HG02840 (cell line): Measurements from ENCODE around the gene TTLL1.
"Not testable (repeated sequence)": the region's sequence is repeated elsewhere in the genome, so short reads cannot be mapped to it uniquely, and the experiment has no call there.

Experiments
- ATAC-seq: cut with Tn5 transposase; IDR thresholded peaks from one replicate; pipeline ENCODE4 v1.9.1; 2021; ENCODE audit warnings: mild to moderate bottlenecking, moderate library complexity, moderate number of reproducible peaks; ENCODE audit not compliant: unreplicated experiment, low FRiP score

Gene TTLL1

DNA sequence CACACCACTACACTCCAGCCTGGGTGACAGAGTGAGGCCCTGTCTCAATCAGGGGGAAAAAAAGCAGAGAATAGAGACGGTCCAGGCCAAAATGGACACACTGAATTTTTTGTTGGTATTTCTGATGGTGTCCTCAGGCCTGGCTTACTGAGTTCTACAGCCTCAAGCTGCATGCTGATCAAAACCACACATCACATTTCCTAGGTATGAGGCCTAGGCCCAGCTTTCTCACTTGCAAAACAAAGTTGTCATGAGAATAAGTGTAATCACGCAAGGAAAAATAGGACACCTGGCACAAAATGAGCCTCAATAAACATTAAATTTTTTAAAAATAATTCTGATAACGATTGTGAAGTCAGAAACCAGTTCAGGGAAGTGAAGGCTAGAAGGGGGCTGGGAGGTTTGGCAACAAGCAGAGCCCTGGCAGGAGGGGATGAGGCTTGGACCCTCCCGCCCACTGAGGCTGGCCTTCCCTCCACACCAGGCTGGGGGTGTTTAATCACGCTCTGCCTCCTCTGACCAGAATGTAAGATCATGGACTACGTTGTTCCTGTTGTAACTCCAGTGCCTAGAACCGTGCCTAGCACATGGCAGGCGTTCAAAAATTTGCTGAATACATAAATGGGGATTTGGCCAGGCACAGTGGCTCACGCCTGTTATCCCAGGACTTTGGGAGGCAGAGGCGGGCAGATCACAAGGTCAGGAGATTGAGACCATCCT lies 92.4 kb downstream of the TTLL1 start:
- no peak for ATAC-seq

DNA sequence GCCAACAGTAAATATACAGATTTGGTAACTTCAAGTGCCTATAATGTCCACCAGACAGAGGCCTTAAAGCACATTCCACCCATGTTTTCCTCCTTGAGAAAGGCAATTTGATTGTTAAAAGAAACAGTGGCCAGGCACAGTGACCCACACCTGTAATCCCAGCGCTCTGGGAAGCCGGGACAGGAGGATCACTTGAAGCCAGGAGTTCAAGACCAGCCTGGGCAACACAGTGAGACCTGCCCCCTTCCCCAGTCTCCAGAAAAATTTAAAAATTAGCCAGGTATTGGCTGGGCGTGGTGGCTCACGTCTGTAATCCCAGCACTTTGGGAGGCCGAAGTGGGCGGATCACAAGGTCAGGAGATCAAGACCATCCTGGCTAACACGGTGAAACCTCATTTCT lies 93.5 kb downstream of the TTLL1 start:
- not testable (repeated sequence) for ATAC-seq

DNA sequence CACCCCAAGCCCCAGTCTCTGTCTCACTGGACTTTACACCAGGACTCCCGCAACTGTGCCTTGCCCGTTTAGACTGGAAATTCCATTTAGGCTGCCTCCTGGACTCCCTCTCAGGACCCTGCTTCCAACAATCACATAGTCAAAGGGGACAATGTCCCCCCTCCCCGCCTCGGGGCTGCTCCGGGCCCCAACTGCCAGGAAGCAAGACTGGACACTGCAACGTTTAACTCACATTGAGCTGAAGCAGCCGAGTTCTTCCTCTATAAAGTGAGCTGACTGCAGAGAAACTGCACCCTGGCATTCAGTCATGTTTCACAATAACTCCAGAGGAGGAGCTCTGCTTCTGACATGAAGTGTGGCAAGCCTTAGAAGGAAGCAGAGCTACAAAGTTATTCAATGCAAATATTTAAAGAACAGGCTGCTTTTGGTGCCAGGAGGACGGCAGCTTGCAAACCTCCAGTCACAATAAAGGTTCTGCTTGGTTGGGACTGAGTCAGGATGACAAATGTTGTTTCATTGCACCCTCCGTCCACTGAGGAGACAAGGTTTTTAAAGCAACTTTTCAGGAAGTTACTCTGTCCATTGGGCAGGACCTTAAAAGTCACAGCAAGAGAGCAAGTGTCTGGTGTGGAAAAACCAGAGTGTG lies 94.2 kb downstream of the TTLL1 start:
- ATAC-seq: no peak

DNA sequence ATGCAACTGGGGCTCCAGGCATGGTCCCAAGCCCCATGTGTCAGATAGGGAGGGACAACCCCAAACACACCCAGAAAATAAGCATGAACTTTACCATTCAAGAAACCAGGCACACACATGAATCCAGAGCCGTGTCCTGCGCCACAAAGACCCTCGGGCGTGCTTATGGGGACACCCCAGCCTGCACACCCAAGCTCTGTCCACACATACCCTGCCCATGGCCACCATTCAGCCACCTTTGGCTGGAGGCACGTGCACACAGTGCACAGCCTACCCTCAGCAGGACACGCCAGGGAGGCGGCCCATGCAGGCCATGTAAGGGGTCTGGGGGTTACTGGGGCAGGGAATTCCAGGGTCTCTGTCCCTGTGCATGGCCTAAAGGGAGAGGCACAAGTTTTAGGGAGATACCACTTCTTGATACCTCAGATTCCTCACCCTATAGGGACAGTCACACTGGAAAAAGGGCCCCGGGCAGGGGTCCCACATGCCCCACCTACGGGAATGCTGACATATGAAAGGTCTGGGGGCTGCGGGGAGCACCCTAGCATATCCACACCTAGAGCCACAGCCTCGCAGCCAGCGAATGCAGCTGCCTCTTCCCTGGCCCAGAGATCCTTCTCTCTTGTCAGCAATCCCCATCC lies 94.8 kb downstream of the TTLL1 start:
- no peak for ATAC-seq

DNA sequence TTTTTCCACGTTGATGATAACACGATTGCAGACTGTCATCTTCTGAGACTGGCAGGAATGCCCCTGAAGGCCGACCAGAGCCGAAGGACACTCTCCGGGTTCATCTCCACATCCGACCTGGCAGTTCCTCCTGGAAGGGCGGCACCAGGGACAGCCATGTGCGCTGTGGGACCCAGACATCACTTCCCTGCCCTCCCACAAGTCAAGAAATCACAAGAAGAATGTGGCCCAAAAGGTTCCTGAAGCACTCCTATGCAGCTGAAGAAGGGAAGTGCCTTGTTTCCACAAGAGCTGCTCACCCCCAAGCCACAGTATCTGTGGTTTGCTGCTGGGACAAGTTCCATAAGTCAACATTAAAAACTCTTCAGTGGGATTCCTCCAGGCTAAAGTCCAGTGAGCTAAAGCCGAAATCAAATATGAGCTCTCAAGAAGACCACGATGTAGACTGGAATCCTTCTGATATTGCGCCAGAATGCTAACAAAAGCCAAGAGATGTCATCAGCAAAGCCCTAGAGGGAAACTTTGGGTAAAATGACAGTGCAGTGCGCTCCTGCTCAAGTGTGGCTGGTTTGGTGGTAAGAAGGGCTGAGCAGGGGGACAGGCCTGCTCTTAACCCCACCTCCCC lies 95.4 kb downstream of the TTLL1 start:
- ATAC-seq: no peak

DNA sequence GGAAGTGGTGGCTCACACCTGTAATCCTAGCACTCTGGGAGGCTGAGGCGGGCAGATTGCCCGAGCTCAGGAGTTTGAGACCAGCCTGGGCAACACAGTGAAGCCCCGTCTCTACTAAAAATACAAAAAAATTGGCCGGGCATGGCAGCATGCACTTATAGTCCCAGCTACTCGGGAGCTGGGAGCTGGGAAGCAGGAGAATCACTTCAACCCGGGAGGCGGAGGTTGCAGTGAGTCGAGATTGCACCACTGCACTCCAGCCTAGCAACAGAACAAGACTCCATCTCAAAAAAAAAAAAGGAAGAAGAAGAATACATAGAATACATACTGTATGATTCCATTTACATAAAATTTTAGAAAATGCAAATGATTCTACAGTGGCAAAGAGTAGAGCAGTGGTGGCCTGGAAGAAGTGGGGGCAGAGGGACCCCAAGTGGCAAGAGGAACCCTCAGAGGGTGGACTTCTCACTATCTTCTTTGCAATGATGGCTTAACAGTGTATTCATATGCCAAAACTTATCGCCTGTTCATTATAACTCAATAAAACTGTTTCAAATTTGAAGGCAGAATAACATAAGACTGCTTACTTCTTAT lies 96.2 kb downstream of the TTLL1 start:
- no peak for ATAC-seq

DNA sequence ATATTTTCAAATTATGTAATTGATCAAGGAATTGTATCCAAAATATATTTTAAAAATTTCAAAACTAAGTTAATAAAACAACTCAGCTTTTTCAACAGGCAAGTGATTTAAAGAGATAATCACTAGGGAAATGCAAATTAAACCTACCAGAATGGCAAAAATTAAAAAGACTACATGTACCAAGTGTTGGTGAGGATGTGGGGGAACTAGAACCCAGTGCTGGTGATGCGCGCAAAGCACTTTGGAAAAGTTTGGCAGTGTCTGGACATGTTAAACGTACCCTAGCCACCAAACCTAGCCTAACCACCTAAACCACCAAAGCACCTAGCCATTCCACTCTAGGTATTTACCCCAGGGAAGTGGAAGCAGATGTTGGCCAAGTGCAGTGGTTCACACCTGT lies 97.1 kb downstream of the TTLL1 start:
- ATAC-seq: no peak

DNA sequence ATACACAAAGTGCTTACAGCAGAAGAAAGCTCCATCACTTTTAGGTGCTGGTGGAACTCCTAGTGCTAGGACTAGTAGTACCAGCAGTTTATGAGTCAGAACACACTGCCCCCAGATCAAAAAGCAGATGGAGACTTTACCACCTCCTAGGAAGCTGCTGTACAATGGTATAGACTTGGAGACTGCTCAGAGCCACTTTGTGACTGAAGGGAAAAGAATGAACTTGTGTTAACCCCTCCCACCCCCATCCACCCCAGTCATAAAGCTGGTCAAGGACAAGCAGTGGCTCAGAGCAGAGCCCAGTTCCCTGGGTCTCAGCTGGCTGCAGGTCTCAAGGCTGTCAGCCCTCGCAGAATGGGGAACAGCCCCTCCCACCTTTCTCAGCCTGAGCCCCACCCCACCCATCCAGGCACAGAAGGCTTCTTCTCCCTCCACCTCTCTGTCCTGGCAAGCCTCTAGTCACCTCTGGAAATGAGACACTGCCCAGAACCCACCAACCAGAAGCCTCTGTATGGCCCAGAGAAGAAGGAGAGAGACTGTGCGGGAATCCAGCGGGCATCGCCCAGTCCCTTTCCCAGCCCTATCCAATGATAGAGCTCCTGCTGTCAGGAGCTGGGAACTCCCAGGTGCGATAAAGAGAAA lies 98.1 kb downstream of the TTLL1 start:
- no peak for ATAC-seq

DNA sequence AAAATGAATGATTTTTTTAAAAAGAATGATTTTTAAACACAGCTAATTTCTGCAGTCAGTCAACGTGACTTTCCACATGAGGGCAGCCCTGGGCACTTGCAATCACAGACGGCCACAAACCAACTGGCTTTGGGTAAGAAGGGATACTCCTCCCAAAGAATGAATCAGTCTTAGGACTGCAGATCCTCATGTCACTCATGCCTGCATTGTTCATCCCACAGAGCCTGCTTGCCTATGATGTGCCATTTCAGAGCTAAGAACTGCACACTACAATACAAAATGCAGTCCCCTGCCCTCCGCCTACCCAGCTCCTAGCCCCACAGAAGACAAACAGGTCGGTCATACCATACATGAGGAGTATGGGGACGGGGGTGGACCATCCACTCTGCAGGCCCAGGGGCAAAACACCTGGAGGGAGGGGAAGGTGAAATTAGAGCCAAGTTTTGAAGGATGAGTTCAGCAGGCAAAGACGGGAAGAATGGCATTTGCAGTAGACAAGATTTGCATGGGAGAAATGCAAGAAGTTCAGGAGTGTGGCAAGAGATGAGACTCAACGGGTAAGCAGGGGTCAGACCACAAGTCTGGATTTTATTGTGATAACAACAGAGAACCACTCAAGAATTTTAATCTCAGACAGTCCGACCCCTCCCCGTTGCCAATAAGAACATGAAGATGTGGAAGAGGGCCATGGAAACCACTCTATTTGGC lies 98.9 kb downstream of the TTLL1 start:
- no peak for ATAC-seq
